Measurements from ENCODE around the gene CHMP2A. TPM values are rescaled to one million over a fixed set of nuclear protein-coding genes. Genes with fewer than 3 reads are reported as not detected.

Gene CHMP2A
- total and polyA plus RNA-seq, 2 of the 13 experiments (the other 11 are each of a cell fraction or from before 2014, with no cell fraction given), result 49.7 to 55.0 TPM

- intact Hi-C loops (cut with micrococcal nuclease; ENCODE audit: unreplicated experiment), result no loop called here
- FAIRE-seq, result no peak
- no TSS peak for BruUV-seq (replicated peaks)
- Histone ChIP-seq H3K27me3 (ENCODE audit: control insufficient read depth in 1 of 2, insufficient read depth in 2 of 2, low read length in 2 of 2) (no peaks in the 10 kb centered on the region), H3K9ac (ENCODE audit: insufficient read depth, low read depth, low read length) (no peak overlapping the region), H3K4me2 (ENCODE audit: low read depth, low read length) (no peak overlapping the region), H3K4me1 (ENCODE audit: insufficient read depth, low read length) (no peaks in the 10 kb centered on the region), H3K36me3 (replicated peaks in 1 of 2; ENCODE audit: control insufficient read depth in 1 of 2, insufficient read depth in 2 of 2, low read length in 2 of 2) (peaks cover 3 to 13% of the 10 kb centered on the region in 2 experiments; a peak in 4 of 5 replicates), H3K9me3 (ENCODE audit: low read length) (no peaks in the 10 kb centered on the region), H3K79me2 (ENCODE audit: insufficient read depth, low read length) (no peaks in the 10 kb centered on the region), H4K20me1 (ENCODE audit: insufficient read depth, low read length) (no peaks in the 10 kb centered on the region), H3K27ac (ENCODE audit: extremely low read length, insufficient read depth, low read length) (no peak overlapping the region), H2AFZ (ENCODE audit: low read length) (no peak overlapping the region), H3K4me3 (replicated peaks in 1 of 3; ENCODE audit: insufficient read depth in 1 of 3, low read depth in 2 of 3, low read length in 3 of 3) (no peak overlapping the region)
- ATAC-seq, result no peak
- CTCF ChIA-PET (ENCODE audit: low intra/inter-chr PET ratio, low total read pairs), result no interaction called here
- POLR2A ChIA-PET, result no interaction called here
- DNase-seq (ENCODE audit: low spot score), result no peak
- in situ Hi-C loops (cut with HindIII; ENCODE audit: extremely low pct_ligation_motif_present, low pct_unique_long_range_greater_than_20kb), result no loop called here
- 76% methylated on average over 5 of the region's 6 CpGs for WGBS (ENCODE audit: low lambda C conversion rate)
- TF ChIP-seq ZSCAN5A (CRISPR knock-in tag; IDR thresholded peaks at IDR 0.05; ENCODE audit: borderline replicate concordance), result no peak
- no peak for TF ChIP-seq ZBTB33 (CRISPR knock-in tag; IDR thresholded peaks at IDR 0.05)
- TF ChIP-seq ARID5B (CRISPR knock-in tag; IDR thresholded peaks at IDR 0.05), result no peak
- peak; percentile 54 for TF ChIP-seq HNRNPK (IDR thresholded peaks at IDR 0.05; ENCODE audit: low read depth, low read length, poor library complexity, severe bottlenecking)
Observed at GRCh38 chr19:58585442-58586132, 30.7 kb upstream of the CHMP2A start.
